OCI-LY7 (cell line): ENCODE measurements around the gene NSUN7. TPM values are rescaled to one million over a fixed set of nuclear protein-coding genes. Genes with fewer than 3 reads are reported as not detected.

ENCODE experiments used
- BruUV-seq: library from RNA; stranded (reverse); fragments of 400-500 nt; replicated peaks from 2 replicates; lab custom pipeline; 2021; lab: Mats Ljungman, UMichigan
- CTCF ChIA-PET: fragments of 300-600 bp; sonication (Branson Sonifier 250); formaldehyde crosslinking; loops from one replicate; lab custom pipeline; 2022; ENCODE audit warnings: antibody characterized with exemption; ENCODE audit not compliant: unreplicated experiment; lab: Charles Lee
- POLR2A ChIA-PET: fragments of 300-600 bp; sonication (Branson Sonifier 250); formaldehyde crosslinking; loops from one replicate; lab custom pipeline; 2022; ENCODE audit warnings: antibody characterized with exemption; lab: Charles Lee
- DNase-seq: peaks from one replicate; pipeline ENCODE4 v3.0.0-alpha.2; 2015; ENCODE audit warnings: low spot score
- H2AFZ ChIP-seq: fragments of 200-600 bp; sonication (generic), shearing (Covaris generic); 2 replicates; pipeline ENCODE4 v1.6.1; 2014; ENCODE audit warnings: mild to moderate bottlenecking, antibody characterized with exemption, low read length, moderate library complexity
- H3K27ac ChIP-seq: fragments of 200-600 bp; sonication (generic); 2 replicates; pipeline ENCODE4 v1.5.1; 2014; ENCODE audit warnings: mixed run types, low read depth, mild to moderate bottlenecking, moderate library complexity, low read length, inconsistent platforms; ENCODE audit not compliant: poor library complexity, severe bottlenecking
- H3K36me3 ChIP-seq: fragments of 200-600 bp; sonication (generic); 2 replicates; pipeline ENCODE4 v1.6.1; 2014; ENCODE audit warnings: mild to moderate bottlenecking, antibody characterized with exemption, low read length, moderate library complexity, mixed read lengths; ENCODE audit not compliant: insufficient read depth
- H3K4me1 ChIP-seq: fragments of 200-600 bp; sonication (generic); 2 replicates; pipeline ENCODE4 v1.5.1; 2014; ENCODE audit warnings: mild to moderate bottlenecking, low read length; ENCODE audit not compliant: insufficient read depth, poor library complexity, severe bottlenecking
- H3K4me2 ChIP-seq: fragments of 200-600 bp; sonication (generic); 2 replicates; pipeline ENCODE4 v1.6.1; 2014; ENCODE audit warnings: mild to moderate bottlenecking, low read length
- H3K4me3 ChIP-seq: fragments of 200-600 bp; sonication (generic); 2 replicates; pipeline ENCODE4 v1.5.1; 2014; ENCODE audit warnings: mild to moderate bottlenecking, low read depth, low read length; ENCODE audit not compliant: poor library complexity, severe bottlenecking
- H3K79me2 ChIP-seq: fragments of 200-600 bp; sonication (generic); 2 replicates; pipeline ENCODE4 v1.6.1; 2016; ENCODE audit warnings: low read depth, mild to moderate bottlenecking, low read length, moderate library complexity, mixed read lengths; ENCODE audit not compliant: insufficient read depth
- H3K9me2 ChIP-seq: fragments of 200-600 bp; sonication (generic); 2 replicates; pipeline ENCODE4 v1.6.1; 2016; ENCODE audit warnings: mild to moderate bottlenecking, low read length, mixed read lengths; ENCODE audit not compliant: insufficient read depth
- H3K9me3 ChIP-seq: fragments of 200-600 bp; sonication (generic); 2 replicates; pipeline ENCODE4 v1.6.1; 2014; ENCODE audit warnings: mild to moderate bottlenecking, mixed run types, low read length, mixed read lengths
- H4K20me1 ChIP-seq: fragments of 200-600 bp; sonication (generic); 2 replicates; pipeline ENCODE4 v1.6.1; 2014; ENCODE audit warnings: mild to moderate bottlenecking, antibody characterized with exemption, low read length, moderate library complexity, mixed read lengths; ENCODE audit not compliant: insufficient read depth
- EZH2phosphoT487 ChIP-seq: fragments of 200-600 bp; sonication (generic); IDR thresholded peaks from 2 replicates; pipeline ENCODE4 v1.6.1; 2018; ENCODE audit warnings: low read depth, borderline replicate concordance, mild to moderate bottlenecking, mixed run types, antibody characterized with exemption, low read length, moderate library complexity, mixed read lengths
- intact Hi-C: fragments of 100-400 bp; cut with micrococcal nuclease; formaldehyde crosslinking; loops from one replicate; pipeline ENCODE4 v1.10.0; 2022; ENCODE audit not compliant: unreplicated experiment
- total RNA-seq, 2 experiments: library from RNA; depleted of rRNA in 1 of 2; stranded (reverse); fragments of >200 nt in 1 of 2; shearing (Covaris generic) in 1 of 2; gene quantifications; 2 replicates each; pipeline ENCODE4 v1.2.3, GENCODE V29; 2014 to 2022
- TF ChIP-seq, protein P1 (sequence below): fragments of 200-600 bp; sonication (generic); conservative IDR thresholded peaks from 2 replicates; pipeline ENCODE4 v1.5.1; 2014; ENCODE audit warnings: mild to moderate bottlenecking, antibody characterized with exemption, low read length, moderate library complexity, mixed read lengths

The NSUN7 gene
- total RNA-seq, 2 experiments from 2014 or later: 0.13 TPM; not detected in 1

- Histone ChIP-seq H4K20me1 (no peaks in the 10 kb centered on the region), H3K79me2 (no peaks in the 10 kb centered on the region), H3K4me2 (no peak overlapping the region), H3K9me2 (no peaks in the 10 kb centered on the region), H3K9me3 (no peaks in the 10 kb centered on the region), H3K27ac (no peak overlapping the region), H2AFZ (no peak overlapping the region), H3K4me3 (no peak overlapping the region), H3K4me1 (no peaks in the 10 kb centered on the region), H3K36me3 (no peaks in the 10 kb centered on the region)
- DNase-seq: no peak
- TF ChIP-seq, protein P1, sequence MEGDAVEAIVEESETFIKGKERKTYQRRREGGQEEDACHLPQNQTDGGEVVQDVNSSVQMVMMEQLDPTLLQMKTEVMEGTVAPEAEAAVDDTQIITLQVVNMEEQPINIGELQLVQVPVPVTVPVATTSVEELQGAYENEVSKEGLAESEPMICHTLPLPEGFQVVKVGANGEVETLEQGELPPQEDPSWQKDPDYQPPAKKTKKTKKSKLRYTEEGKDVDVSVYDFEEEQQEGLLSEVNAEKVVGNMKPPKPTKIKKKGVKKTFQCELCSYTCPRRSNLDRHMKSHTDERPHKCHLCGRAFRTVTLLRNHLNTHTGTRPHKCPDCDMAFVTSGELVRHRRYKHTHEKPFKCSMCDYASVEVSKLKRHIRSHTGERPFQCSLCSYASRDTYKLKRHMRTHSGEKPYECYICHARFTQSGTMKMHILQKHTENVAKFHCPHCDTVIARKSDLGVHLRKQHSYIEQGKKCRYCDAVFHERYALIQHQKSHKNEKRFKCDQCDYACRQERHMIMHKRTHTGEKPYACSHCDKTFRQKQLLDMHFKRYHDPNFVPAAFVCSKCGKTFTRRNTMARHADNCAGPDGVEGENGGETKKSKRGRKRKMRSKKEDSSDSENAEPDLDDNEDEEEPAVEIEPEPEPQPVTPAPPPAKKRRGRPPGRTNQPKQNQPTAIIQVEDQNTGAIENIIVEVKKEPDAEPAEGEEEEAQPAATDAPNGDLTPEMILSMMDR: no peak
- no peak for TF ChIP-seq EZH2phosphoT487
- no TSS peak for BruUV-seq
- ChIA-PET CTCF (no interaction called here), POLR2A (interaction anchor here (0.6 to 0.8 kb wide), 2 partner anchors 9 to 14 kb away, joined by 3 read pairs; no protein-coding TSS in a partner anchor)
- intact Hi-C loops: no loop called here
Observed at GRCh38 chr4:40785727-40786126, 36.0 kb downstream of the NSUN7 start.

- no peaks in the 10 kb centered on the region for H3K4me1 ChIP-seq
- no peak overlapping the region for H2AFZ ChIP-seq
- no peaks in the 10 kb centered on the region for H3K9me2 ChIP-seq
- no peaks in the 10 kb centered on the region for H3K9me3 ChIP-seq
- no peaks in the 10 kb centered on the region for H3K36me3 ChIP-seq
- DNase-seq: no peak
- H3K4me3 ChIP-seq: no peak overlapping the region
- POLR2A ChIA-PET: no interaction called here
- no peaks in the 10 kb centered on the region for H3K79me2 ChIP-seq
- H3K27ac ChIP-seq: no peak overlapping the region
- TF ChIP-seq, protein P1: no peak
- TF ChIP-seq EZH2phosphoT487: no peak
- H4K20me1 ChIP-seq: no peaks in the 10 kb centered on the region
- no TSS peak for BruUV-seq
- CTCF ChIA-PET: no interaction called here
- intact Hi-C loops: no loop called here
- no peak overlapping the region for H3K4me2 ChIP-seq
Observed at GRCh38 chr4:40788331-40788730, 38.6 kb downstream of the NSUN7 start.

DNA sequence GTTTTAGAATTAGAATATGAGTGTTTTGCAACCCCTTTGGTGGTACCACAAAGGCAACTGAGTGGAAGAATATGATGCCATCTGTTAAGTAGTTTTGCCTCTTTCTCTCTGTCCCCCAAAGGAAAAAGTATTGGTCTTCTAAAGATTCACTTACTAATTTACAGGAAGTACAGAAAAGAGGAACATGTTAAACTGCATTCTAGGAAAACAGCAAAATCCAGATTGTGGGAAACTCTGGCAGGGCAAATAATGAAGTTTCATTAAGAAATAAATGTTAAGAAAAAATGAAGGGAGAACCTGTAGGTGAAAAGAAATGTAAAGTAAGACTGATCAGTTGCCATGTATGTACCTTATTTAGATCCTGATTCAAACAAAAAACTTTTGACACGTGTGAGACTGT is 39.3 kb downstream of the NSUN7 start:
- Histone ChIP-seq H3K9me3 (no peaks in the 10 kb centered on the region), H3K9me2 (no peaks in the 10 kb centered on the region), H3K4me1 (no peaks in the 10 kb centered on the region), H3K36me3 (no peaks in the 10 kb centered on the region), H3K4me3 (no peak overlapping the region), H3K27ac (no peak overlapping the region), H2AFZ (no peak overlapping the region), H3K79me2 (no peaks in the 10 kb centered on the region), H3K4me2 (no peak overlapping the region), H4K20me1 (no peaks in the 10 kb centered on the region)
- no TSS peak for BruUV-seq
- DNase-seq: no peak
- CTCF ChIA-PET: no interaction called here
- TF ChIP-seq, protein P1: no peak
- no peak for TF ChIP-seq EZH2phosphoT487
- POLR2A ChIA-PET: no interaction called here
- intact Hi-C loops: no loop called here
